NCI-H748 (cell line): ENCODE measurements around the gene PTP4A2.
A peak's percentile ranks its signal among the peaks of the same experiment; 100 is the strongest.
"Not testable (repeated sequence)": the region's sequence is repeated elsewhere in the genome, so short reads cannot be mapped to it uniquely, and the experiment has no call there.

ENCODE experiments used
- DNase-seq: peaks from one replicate; lab custom pipeline; 2025; ENCODE audit not compliant: unreplicated experiment; lab: John Stamatoyannopoulos, UW

The PTP4A2 gene

DNA sequence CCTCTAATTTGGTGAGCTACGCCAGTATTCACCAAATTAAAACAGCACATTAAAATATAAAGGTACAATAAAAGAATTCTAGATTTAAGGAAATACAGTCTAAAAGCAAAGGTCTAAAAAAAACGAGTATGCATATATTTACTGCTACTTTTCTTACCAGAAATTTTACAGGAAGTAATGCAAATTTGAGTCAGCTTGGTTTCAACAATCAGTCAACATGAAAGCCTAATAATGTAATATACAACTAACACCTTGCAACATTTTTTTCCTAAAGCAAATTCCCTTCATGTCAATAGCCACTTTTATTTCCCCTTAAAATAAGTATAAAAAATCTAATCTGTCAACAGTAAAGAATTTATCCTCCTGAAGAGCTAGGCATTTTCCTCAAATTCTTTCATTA, 11.9 kb downstream of the PTP4A2 start:
- no peak for DNase-seq

DNA sequence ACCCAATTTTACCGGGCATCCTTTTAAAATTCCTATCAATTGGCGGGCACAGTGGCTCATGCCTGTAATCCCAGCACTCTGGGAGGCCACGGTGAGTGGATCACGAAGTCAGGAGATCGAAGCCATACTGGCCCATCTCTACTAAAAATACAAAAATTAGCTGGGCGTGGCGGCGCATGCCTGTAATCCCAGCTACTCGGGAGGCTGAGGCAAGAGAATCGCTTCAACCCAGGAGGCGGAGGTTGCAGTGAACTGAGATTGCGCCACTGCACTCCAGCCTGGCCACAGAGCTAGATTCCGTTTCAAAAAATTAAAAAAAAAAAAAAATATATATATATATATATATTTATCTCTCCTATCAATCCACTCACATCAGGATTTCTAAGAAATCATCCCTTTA, 12.3 kb downstream of the PTP4A2 start:
- not testable (repeated sequence) for DNase-seq

DNA sequence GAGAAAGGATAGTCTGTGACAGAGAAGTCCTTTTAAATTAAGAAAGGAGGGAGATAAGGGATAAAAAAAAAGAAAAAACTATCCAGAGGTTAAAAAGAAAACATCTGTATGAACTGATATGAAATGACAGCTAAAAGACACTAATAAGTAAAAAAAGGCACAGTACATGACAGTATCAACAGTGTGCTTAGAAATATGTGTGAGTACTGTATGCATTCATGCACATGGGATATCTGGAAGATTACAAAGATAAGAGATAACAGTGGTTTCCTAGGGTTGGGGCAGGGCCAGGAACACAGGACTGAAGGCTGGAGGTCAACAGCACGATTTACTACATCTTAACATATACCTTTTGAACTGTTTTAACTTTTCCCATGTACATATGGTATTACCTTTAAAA, 13.3 kb downstream of the PTP4A2 start:
- DNase-seq: no peak

DNA sequence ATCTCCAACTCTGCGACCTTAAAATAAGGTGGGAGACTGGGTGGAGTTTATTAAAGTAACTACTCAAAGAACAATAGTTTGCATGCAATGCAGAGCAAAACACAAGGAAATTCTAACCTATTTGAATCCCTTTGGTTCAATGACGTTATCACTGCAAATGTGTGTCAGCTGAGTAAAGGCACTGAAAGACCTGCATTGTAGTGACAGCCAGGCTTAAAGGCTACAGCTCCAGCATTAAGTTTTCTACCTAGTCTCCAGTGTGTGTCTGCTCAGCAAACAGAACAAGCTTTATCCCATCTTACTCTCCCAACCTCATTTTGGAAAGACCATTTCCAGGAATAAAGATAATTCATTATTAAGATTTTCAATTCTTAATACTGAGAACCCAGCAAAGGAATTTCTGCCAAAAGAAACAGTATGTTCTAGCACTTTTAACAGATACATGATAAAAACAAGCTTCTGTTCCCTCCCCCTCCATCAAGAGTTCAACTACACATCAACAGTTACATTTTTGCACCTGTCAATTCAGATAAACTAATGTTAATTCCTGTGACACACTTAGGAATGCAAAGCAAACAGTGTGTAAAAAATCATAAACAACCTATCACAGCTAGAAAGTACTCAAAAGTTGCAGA, 14.2 kb downstream of the PTP4A2 start:
- no peak for DNase-seq

DNA sequence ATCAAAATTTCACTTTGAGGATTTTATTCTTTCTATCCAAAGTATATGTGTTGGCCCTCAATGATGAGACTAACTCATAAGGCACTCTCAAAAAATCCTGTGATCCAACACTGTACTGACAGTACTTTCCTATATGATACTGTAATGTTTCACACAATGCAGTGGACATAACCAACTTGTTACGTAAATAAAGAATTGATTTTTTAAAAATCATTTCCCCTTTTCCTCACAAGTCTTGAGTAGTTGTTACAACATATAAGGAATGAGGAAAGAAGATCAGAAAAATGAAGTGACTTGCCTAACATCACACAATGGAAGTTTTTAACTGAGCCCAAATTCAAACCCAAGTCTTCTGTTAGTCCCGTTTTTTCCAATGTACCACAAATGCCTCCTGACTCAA, 17.2 kb downstream of the PTP4A2 start:
- DNase-seq: no peak

DNA sequence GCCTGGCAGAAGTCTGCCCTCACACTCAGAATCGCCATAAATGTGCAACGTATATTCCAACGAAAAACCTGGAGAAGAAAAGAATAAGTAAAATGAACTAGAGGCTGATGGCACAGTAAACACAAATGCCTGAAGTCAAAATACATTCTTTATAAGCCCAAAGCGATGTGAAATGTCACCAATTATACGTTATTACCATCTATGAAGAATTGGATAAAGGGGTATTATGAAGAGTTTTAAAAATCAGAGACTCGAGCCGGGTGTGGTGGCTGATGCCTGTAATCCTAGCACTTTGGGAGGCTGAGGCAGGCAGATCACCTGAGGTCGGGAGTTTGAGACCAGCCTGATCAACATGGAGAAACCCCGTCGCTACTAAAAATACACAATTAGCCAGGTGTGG, 18.6 kb downstream of the PTP4A2 start:
- no peak for DNase-seq

DNA sequence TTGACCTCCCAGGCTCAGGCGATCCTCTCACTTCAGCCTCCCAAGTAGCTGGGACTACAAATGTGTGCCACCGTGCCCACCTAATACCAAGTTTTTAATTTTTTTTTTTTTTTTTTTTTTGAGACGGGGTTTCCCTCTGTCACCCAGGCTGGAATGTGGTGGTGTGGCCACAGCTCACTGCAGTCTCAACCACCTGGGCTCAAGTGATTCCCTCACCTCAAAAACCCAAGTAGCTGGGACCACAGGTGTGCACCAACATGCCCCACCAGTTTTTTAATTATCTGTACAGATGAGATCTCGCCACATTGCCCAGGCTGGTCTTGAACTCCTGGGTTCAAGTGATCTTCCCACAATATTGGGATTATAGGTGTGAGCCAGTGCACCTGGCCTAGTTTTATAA, 22.7 kb downstream of the PTP4A2 start:
- DNase-seq: no peak

DNA sequence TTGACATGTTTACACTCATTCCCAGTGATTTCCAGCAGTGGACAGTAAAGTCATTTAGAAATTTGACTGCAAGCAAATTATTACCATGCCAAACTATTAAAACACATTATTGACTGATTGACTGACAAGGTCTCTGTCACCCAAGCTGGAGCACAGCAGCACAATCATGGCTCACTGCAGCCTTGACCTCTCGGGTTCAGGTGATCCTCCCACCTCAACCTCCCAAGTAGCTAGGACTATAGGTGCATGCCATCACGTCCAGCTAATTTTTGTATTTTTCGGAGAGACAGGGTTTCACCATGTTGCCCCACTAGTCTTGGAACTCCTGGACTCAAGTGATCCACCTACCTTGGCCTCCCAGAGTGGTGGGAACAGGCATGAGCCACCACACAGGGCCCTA, 24.2 kb downstream of the PTP4A2 start:
- DNase-seq: no peak

DNA sequence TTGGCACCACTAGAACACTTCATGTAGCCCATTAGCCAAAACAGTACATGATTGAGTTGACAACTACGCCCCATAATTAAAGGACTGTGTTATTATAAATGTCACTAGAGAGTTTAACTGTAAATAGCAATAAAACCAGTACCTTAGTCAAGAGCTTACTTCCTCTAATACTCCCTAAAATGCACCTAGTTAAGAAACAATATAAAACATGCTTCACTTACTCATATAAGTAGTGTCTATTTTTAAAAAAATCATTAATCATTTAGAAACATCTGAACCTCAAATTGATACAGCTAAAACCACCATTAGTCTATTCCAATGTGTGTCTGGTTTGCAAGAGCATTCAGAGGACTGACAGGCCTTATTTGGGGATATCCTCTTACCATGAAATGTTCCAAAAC, 25.3 kb downstream of the PTP4A2 start:
- DNase-seq: peak; percentile 42

DNA sequence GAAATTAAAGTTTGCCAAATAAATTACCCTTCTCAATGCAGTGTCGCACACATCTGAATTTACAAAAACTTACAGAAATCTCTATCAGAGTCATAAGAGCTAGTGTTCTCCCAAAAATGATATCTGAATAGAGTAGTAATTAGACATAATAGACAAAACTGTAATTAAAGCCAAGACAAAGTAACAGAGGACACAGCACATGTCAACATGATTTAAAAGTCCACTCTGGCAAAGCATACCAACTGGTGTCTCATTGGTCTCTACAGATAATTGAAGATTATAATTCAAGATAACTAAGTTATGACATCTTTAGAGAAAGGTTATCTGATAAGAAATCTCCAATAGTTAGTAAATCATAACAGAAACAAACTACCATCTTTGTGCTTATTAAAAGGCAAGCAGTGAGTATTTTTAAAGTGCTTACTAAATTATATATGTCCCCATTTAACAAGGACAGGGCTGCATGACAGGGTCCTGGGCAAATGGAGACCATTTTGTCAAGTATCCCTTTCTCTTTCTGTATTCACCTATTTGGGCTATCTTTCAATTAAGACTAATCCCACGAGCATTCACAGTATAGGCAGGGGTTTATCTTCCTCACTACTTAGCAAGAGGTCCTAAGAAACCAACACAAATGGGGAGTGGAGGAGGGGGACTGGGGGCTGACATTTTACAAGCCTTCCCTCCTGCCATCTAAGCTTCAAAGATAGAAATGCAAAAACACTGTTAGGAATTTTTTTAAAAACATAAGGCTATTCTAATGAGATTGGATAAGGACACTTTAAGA, 26.0 kb downstream of the PTP4A2 start:
- no peak for DNase-seq

DNA sequence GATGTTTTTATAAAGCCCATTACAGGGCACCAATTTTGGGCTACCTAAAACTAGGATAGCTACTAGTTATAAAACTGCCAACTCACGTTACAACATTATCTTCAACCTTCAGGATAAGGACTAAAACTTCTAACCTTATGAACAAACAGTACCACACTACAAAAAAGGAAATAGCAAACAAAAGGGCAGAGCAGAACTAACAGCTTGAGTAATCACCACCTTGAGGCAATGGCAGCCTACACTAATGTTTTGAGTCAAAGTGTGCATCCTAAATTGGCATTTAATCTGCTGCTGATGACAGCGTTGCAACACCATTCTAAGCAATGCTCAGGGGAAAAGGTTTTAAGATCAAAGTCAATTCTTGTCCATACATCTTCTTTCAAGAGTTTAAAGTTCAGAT, 27.2 kb downstream of the PTP4A2 start:
- no peak for DNase-seq

DNA sequence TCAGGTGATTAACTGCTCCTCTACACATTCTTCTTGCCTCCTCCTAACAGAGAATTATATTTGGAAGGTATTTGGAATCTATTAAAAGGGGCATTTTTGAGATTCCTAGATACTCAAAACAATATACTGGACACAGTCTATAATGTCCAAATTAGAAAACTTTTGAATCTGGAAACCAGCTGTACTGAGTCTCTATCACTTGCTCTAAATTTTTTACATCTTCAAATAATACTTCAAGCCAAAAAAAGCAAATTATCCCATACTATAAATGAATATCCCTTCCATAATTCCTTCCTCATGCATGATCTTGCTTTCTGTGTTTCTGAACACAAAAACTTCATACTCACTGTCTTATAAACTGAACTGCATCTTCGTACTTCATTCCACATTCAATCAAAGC, 28.5 kb downstream of the PTP4A2 start:
- DNase-seq: no peak

DNA sequence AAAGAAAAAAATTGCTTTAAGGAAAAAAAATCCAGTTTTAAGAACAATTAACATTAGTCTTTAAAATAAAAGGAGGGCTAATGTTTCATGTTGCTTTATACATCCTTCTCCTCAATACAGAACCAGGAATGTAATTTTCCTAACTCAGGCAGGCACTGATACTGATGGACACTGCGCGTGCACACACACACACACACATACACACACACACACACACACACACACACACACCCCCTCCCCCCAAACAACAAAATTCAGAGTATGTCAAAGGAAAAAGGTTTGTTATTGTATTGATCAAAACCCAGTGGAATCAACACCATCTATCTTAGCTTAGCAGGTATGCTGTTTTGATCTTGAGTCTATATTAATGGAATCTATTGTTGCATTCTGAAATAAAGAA, 31.6 kb downstream of the PTP4A2 start:
- DNase-seq: no peak

DNA sequence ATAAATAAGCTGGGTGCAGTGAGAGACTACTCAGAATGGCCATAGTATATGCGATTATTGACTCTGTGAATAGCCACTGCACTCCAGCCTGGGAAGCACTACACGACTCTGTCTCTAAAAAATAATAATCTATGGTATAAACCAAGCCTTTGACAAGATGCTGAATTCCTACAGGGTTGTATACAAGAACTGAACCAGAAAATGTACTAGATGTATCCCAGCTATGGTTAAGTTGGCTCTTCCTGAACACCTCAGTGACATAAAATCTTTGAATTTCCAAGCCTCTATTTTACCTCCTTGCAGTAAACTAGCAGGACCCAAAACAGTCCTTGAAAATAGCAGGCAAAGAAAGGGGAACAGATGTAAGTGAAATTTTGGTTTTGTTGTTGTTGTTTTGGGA, 32.5 kb downstream of the PTP4A2 start:
- DNase-seq: no peak

DNA sequence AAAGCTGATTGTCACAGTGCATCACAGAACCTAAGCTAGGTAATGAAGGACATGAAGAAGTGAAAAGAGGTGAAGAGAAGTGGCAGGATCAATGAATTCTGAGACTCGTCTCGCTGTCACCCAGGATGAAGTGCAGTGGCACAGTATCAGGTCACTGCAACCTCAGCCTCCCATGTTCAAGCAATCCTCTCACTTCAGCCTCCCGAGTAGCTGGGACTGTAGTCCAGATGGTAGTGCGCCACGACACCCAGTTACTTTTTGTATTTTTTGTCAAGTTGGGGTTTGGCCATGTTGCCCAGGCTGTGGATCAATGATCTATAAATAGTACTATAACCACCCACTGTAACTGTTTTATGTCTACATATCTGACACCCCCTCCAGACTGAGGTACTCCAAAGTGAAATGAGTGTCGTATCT, 33.1 kb downstream of the PTP4A2 start:
- DNase-seq: no peak

DNA sequence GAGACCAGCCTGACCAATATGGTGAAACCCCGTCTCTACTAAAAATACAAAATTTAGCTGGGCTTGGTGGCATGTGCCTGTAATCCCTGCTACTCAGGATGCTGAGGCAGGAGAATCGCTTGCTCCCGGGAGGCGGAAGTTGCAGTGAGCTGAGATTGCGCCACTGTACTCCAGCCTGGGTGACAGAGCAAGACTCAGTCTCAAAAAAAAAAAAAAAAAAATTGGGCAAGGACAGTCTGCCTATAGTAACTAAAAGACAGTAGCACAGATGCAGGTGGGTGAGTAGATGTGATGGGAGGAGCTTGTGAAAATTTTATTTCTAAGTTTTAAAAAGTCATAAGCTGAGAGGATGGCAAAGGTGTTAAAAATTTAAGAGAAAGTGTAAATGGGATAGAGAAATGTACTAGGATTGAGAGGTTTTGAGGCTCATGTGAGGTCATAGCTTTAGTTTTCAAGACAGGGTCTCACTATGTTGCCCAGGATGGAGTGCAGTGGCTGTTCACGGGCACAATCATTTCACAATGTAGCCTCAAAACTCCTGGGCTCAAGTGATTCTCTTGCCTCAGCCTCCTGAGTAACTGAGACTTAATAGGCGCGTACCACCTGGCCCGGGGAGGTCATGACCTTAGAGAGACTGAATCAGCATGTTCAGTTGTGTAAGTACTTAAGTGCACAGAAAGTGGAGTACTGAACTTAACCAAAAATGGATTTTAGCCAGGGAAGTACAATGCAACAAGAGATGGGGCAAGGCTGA, 33.7 kb downstream of the PTP4A2 start:
- DNase-seq: no peak

DNA sequence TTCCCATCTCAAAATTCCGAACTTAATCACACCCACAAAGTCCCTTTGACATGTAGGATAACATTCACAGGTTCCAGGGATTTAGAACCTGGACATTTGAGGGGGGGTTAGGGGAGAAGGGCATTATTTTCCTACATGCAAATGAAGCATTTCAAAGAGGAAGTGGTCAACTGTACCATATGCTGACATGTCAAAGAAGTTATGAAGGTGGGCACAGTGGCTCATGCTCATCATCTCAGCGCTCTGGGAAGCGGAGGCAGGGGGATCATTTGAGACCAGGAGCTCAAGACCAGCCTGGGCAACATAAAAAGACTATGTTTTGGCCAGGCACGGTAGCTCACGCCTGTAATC, 35.7 kb downstream of the PTP4A2 start:
- DNase-seq: no peak

DNA sequence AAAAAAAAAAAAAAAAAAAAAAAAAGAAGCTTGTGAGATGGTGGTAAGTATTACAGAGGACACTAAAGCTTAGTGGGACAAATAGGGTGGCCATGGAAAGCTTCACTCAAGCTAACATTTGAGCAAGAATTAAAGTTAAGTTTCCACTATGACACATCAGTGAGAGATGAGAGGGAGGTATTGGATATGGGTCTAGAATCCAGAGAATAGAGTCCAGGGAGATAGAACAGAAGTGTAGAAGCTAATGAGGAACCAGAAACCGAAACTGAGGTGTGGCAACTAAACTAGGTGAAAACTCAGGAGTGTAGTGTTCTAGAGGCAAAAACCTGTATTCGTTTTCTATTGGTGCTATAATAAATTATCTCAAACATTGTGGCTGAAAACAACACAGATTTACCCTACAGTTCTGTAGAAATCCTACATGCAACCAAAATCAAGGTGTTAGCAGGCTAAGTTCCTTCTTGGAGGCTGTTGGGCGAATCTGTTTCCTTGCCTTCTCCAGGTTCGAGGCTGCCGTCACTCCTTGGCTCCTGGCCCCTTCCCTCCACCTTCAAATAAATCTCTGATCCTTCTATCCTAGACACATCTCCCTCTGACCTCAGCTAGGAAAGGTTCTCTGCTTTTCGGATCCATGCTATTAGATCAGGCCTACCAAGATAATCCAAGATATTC, 36.2 kb downstream of the PTP4A2 start:
- no peak for DNase-seq

DNA sequence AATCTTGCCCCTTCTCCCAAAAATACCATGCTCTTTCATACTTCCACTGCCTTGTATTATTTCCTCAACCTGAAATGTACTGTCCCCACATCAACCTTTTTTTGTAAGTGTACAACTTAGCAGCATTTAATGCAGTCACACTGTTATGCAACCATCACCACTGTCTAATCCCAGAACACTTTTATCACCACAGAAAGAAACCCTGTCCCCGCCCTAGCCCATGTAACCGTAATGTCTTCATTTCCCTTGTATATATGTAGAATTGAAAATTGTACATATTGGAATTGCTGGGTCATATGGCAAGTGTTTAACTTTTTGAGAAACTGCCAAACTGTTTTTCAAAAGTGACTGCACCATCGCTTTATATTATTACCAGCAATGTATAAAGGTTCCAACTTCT, 37.4 kb downstream of the PTP4A2 start:
- DNase-seq: no peak

DNA sequence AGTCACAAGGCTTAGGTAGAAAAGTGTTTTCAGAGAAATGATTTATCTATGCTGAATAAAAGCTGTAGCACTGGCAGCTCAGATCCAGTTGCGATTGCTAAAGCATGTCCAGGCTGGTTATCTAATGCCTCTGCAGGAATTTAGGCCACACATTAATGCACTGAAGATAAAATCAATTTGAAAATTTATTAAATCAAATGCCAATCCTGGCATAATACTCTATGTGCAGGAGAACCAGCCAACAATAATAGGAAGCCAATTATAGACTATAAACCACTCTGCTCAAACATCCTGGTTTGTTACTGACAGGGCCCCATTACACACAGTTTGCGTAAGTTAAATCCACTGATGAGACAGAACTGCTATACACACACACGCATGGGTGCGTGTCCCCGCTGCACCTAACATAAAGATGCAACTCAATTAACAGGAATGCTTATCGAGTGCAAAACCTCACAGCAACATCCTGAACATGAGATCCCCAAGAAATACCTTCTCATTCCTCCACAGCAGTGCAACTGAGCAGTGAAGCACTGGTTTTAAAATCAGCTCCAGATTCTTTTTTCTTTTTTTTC, 40.6 kb downstream of the PTP4A2 start:
- no peak for DNase-seq

DNA sequence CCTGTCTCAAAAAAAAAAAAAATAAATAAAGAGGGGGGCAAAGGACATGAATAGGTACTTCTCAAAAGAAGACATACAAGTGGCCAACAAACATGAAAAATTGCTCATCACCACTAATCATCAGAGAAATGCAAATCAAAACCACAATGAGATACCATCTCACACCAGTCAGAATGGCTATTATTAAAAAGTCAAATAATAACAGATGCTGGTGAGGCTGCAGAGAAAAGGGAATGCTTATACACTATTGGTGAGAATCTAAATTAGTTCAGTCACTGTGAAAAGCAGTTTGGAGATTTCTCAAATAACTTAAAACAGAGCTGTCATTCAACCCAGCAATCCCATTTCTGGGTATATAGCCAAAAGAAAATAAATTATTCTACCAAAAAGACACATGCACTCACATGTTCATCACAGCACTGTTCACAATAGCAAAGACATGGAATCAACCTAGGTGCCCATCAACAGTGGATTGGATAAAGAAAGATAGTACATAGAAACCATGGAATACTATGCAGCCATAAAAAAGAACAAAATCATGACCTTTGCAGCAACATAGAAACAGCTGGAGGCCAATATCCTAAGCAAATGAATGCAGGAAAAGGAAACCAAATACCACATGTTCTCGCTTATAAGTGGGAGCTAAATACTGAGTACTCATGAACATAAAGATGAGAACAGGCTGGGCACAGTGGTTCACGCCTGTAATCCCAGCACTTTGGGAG, 42.5 kb downstream of the PTP4A2 start:
- DNase-seq: not testable (repeated sequence)
